GM23248 (cell line): ENCODE results near the gene PDK4.

Source experiments
- EZH2 ChIP-seq: fragments of 200-600 bp; sonication (generic); IDR thresholded peaks from 2 replicates; pipeline ENCODE4 v1.6.1; 2018; ENCODE audit warnings: antibody characterized with exemption, mild to moderate bottlenecking; ENCODE audit not compliant: insufficient read depth, poor library complexity, severe bottlenecking
- EZH2phosphoT487 ChIP-seq: fragments of 200-600 bp; sonication (generic); IDR thresholded peaks from 2 replicates; pipeline ENCODE4 v1.6.1; 2018; ENCODE audit warnings: antibody characterized with exemption, moderate library complexity, mild to moderate bottlenecking, low read depth; ENCODE audit not compliant: insufficient read depth

DNA sequence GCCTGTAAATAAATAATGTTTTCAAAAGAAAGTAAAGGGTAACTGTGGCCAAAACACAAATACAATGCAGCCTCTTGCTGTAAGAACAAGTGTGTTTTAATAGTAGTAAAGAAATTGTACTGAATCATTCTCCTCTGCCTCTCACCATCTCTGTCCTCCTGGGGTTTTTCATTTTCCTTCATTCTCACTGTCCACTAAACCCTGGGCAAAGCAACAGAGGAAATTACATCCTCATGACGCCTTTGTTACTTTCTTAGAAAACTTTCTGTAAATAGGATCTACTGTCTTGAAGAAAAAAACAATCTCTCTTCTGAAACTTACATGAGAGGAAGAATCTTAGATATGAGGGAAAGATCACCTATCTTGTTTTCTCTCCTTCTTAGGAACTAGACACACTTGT, 56.0 kb downstream of the PDK4 start:
- TF ChIP-seq EZH2 (no peak), EZH2phosphoT487 (no peak)
